Pancreas (tissue), 10 donors: ENCODE measurements around the gene TP53I11. TPM values are rescaled to one million over a fixed set of nuclear protein-coding genes. Genes with fewer than 3 reads are reported as not detected.

Experiments used
- ATAC-seq, 4 donors: fragments of 200-7000 bp; cut with Tn5 transposase; one replicate each; pipeline versions ENCODE4 v1.8.0 to v1.9.1; 2020; ENCODE audit warnings: mild to moderate bottlenecking in 4 of 4, moderate library complexity in 4 of 4
- DNase-seq, 6 donors: peaks; one replicate each; pipeline ENCODE4 v3.0.0-alpha.2; 2020
- FAIRE-seq: peaks from 2 replicates; lab custom pipeline; 2012; peaks lifted over from hg19 to GRCh38; lab: Jason Lieb, UNC
- H3K27ac ChIP-seq, 4 donors: fragments of 200-600 bp; sonication (generic); 1 replicate in 3 of 4; 2 replicates in 1 of 4; pipeline versions ENCODE4 v1.5.0 to v1.8.0; 2020
- H3K27me3 ChIP-seq, 4 donors: fragments of 200-600 bp; one replicate each; pipeline ENCODE4 v1.8.0; 2021
- H3K36me3 ChIP-seq, 3 donors: fragments of 200-600 bp; sonication (generic) in 1 of 3; one replicate each; pipeline versions ENCODE4 v1.5.0 to v1.8.0; 2020 to 2021
- H3K4me1 ChIP-seq, 3 donors: fragments of 200-600 bp; one replicate each; pipeline ENCODE4 v1.8.0; 2021
- H3K4me3 ChIP-seq, 4 donors: fragments of 200-600 bp; sonication (generic) in 2 of 4; one replicate each; pipeline versions ENCODE4 v1.5.0 to v1.8.0; 2020 to 2021
- H3K9me3 ChIP-seq, 4 donors: fragments of 200-600 bp; one replicate each; pipeline ENCODE4 v1.8.0; 2021
- WGBS, 2 donors: extraction: QIAGEN DNeasy Blood & Tissue Kit; methylation state at CpG; one replicate each; pipeline ENCODE4 v1.1.7; 2013; 5-methylcytosine and 5-hydroxymethylcytosine counted together
- intact Hi-C, 3 donors: fragments of 100-400 bp; cut with DNase I; formaldehyde crosslinking; loops; one replicate each; pipeline versions ENCODE4 v1.11.1 to v1.14.2; 2022
- polyA plus RNA-seq, 2 donors: library from polyadenylated mRNA; stranded (reverse); fragments of 200-250 nt; gene quantifications; one replicate each; pipeline ENCODE4 v1.2.3, GENCODE V29; 2013
- total RNA-seq, 6 donors: library from RNA; stranded (reverse); fragmentation: NEBNext Ultra II Directional in 4 of 6; extraction: Animal tissue kit (Norgen Biotek cat#: 25700) in 4 of 6; gene quantifications; one replicate each; pipeline versions ENCODE4 v1.2.1 to v1.2.4, GENCODE V29; 2021 to 2023
- TF ChIP-seq, protein P1 (sequence below), 4 donors: fragments of 200-600 bp; sonication (generic) in 3 of 4; IDR thresholded peaks; one replicate each; pipeline versions ENCODE4 v1.5.0 to v1.8.0; 2021; ENCODE audit warnings: antibody characterized with exemption in 4 of 4
- donor health status: healthy with polysubstance abuse.
- donor health status: DM: no; HTN: no; CAD: no; lungs with moderate emphysema.
- donor health status: DM: no; HTN: no; CAD: no.
- donor health status: control.
- donor health status: control.
- donor health status: Bipolar disorder and iron deficiency.
- donor health status: DM: yes; HTN: yes; CAD: no.
- donor health status: DM: no; HTN: no; CAD: no.
- donor health status: DM: no; HTN: no; CAD: no.
- donor health status: DM: yes; HTN: yes; CAD: no.

TP53I11 gene
- total and polyA plus RNA-seq, 8 donors, result 18.8 to 40.2 (median 28.7) TPM

DNA sequence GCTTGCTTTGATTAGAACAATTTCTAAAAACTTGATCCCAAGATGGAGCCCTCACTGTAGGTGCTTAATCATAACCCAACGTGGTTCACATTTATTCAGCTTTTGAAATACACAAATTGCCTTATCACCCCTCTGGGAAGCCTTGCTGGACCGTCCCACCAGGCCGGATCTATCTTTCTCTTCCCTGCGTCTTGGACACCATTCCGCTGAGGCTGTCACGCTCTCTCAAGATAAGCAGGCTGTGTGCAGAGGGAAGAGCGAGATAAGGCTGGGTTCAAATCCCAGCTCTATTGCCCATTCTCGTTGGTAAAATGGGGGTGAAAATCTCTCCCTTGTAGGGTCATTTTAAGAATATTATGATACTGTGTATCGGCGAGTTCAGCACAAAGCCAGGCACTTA is 20.5 kb upstream of the TP53I11 start:
- intact Hi-C loops, result no loop called here
- no peak for ATAC-seq

DNA sequence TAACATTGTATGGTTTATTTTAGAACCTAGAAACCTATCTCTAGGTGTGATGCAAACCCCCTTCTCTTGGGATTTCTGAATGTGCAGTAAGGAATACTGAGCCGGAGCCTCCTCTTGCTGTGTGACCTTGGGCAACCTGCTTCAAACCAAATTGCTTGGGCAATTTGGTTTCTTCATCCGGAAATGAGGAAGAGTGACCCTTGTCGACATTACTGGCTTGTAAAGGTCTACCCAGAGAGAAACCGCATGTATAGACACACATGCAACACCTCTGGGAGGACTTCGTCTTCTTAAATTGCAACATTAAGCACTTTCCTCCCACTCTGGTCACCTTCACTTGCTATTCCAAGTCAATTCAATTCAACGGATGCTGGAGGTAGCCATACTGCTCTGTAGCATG is 19.6 kb upstream of the TP53I11 start:
- ATAC-seq (no peak), FAIRE-seq (no peak), DNase-seq (no peak)
- no peaks in the 10 kb centered on the region for H3K4me1 ChIP-seq
- H3K9me3 ChIP-seq, result no peaks in the 10 kb centered on the region
- H3K4me3 ChIP-seq, result no peak overlapping the region
- intact Hi-C loops, result no loop called here
- TF ChIP-seq, protein P1, sequence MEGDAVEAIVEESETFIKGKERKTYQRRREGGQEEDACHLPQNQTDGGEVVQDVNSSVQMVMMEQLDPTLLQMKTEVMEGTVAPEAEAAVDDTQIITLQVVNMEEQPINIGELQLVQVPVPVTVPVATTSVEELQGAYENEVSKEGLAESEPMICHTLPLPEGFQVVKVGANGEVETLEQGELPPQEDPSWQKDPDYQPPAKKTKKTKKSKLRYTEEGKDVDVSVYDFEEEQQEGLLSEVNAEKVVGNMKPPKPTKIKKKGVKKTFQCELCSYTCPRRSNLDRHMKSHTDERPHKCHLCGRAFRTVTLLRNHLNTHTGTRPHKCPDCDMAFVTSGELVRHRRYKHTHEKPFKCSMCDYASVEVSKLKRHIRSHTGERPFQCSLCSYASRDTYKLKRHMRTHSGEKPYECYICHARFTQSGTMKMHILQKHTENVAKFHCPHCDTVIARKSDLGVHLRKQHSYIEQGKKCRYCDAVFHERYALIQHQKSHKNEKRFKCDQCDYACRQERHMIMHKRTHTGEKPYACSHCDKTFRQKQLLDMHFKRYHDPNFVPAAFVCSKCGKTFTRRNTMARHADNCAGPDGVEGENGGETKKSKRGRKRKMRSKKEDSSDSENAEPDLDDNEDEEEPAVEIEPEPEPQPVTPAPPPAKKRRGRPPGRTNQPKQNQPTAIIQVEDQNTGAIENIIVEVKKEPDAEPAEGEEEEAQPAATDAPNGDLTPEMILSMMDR (IDR thresholded peaks at IDR 0.05), result no peak
- H3K36me3 ChIP-seq, result no peaks in the 10 kb centered on the region
- 78 to 79% methylated on average over 6 of the region's 6 CpGs for WGBS, 2 donors
- H3K27me3 ChIP-seq, result no peaks in the 10 kb centered on the region
- H3K27ac ChIP-seq, result no peak overlapping the region

More for the DNA sequence above, 20.5 kb upstream of the TP53I11 start:
- TF ChIP-seq, protein P1 (IDR thresholded peaks at IDR 0.05), result no peak
- no peak overlapping the region for H3K4me3 ChIP-seq
- H3K9me3 ChIP-seq, result no peaks in the 10 kb centered on the region
- WGBS, 2 donors, result 65 to 70% methylated on average over 10 of the region's 10 CpGs
- H3K27me3 ChIP-seq, result no peaks in the 10 kb centered on the region
- H3K4me1 ChIP-seq, result peaks cover 0 to 4% (median 2%) of the 10 kb centered on the region in 3 donors
- H3K27ac ChIP-seq, result no peak overlapping the region
- no peak for FAIRE-seq
- DNase-seq, result no peak
- no peaks in the 10 kb centered on the region for H3K36me3 ChIP-seq

DNA sequence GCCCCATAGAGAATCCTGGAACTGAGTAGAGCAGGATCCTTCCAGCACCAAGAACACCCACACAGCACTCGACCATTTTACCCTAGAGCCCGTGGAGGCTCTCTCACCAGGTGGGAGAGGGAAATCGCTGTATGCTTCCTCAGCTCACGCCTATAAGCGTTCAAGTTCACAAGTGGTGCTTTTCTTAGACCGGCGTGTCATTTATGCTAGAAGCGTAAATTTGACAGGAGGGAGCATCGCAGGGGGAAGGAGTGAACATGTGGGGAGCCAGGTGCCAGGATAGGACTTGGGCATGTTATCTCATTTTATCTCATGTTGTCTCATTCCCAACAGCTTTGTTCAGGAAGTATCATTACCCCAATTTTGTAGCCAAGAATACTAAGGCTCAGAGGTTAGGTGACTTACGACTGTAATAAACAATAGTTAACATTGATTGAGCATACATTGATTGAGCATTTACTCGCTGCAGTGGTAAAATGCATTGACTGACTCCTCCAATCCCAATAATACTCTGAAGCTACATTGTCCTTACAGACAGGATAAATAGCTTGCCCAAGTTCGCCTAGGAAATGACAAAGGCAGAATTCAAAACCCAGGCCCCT is 19.1 kb upstream of the TP53I11 start:
- Histone ChIP-seq H3K36me3 (no peaks in the 10 kb centered on the region), H3K9me3 (no peaks in the 10 kb centered on the region), H3K4me1 (no peaks in the 10 kb centered on the region), H3K27me3 (no peaks in the 10 kb centered on the region), H3K4me3 (no peak overlapping the region), H3K27ac (no peak overlapping the region)
- TF ChIP-seq, protein P1 (IDR thresholded peaks at IDR 0.05), result no peak
- WGBS, 2 donors, result 92% methylated on average over 12 of the region's 12 CpGs
- intact Hi-C loops, result no loop called here
- FAIRE-seq, result no peak
- no peak for DNase-seq
- ATAC-seq, result no peak

DNA sequence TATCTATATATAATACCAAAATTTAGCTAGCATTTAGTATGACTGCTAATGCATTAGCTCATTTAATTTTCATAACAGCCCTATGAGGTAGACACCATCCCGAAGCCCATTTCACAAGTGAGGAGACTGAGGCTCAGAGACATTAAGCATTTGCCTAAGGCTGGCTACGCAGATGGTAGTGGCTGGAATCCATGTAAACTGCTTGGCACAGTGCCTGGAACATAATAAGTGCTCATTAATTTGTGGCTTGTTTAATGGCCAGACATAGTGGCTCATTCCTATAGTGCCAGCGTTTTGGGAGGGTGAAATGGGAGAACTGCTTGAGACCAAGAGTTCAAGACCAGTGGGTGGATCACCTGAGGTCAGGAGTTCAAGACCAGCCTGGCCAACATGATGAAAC is 17.8 kb upstream of the TP53I11 start:
- intact Hi-C loops, result no loop called here
- Histone ChIP-seq H3K4me3 (no peak overlapping the region), H3K27ac (no peak overlapping the region), H3K4me1 (no peaks in the 10 kb centered on the region), H3K27me3 (no peaks in the 10 kb centered on the region), H3K36me3 (no peaks in the 10 kb centered on the region), H3K9me3 (no peaks in the 10 kb centered on the region)
- WGBS, 2 donors, result 85 to 89% methylated on average over 3 of the region's 3 CpGs
- TF ChIP-seq, protein P1 (IDR thresholded peaks at IDR 0.05), result no peak
- ATAC-seq (no peak), DNase-seq (no peak), FAIRE-seq (no peak)

DNA sequence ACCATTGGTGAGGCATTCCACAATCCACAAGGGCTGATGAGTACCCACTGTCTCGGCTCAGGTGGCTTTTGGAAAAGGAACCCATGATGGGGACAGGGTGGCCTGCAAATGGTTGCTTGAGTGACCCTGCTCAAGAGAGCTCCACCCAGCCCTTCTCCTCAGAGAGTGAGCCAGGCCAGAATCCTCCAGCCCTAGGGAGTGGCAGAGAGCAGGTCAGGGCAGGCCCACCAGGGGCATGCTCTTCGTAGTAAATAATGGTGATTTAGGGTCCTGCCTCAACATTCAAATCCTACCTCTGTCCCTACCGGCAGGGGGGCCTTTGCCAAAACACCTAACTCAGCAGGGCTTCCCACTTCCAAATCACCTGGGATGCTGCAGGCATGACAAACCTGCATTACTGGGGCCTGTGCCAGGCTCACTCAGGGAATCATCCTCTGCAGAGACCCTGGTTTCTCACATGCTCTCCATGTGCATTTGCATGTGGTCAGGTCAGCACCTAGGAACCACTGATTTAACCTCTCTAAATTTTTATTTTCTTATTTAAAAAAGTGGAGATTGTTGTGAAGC is 17.3 kb upstream of the TP53I11 start:
- Histone ChIP-seq H3K27me3 (no peaks in the 10 kb centered on the region), H3K9me3 (no peaks in the 10 kb centered on the region), H3K4me1 (no peaks in the 10 kb centered on the region), H3K27ac (no peak overlapping the region), H3K4me3 (no peak overlapping the region), H3K36me3 (no peaks in the 10 kb centered on the region)
- DNase-seq (peak in 1 of 6 donors; percentile 17), ATAC-seq (no peak), FAIRE-seq (no peak)
- intact Hi-C loops, result no loop called here
- WGBS, 2 donors, result 95 to 98% methylated on average over 3 of the region's 3 CpGs
- TF ChIP-seq, protein P1 (IDR thresholded peaks at IDR 0.05), result no peak
